Measurements from ENCODE around the gene MDC1.

The MDC1 gene

GRCh38 chr6:30703011-30703410 is 14.1 kb downstream of the MDC1 start:
- Mint-ChIP-seq H3K9me3 (no peaks in the 10 kb centered on the region), H3K36me3 (ENCODE audit: low read depth) (peaks cover 58% of the 10 kb centered on the region), H3K27me3 (no peaks in the 10 kb centered on the region), H3K27ac (no peak overlapping the region), H3K4me1 (ENCODE audit: low read depth) (no peaks in the 10 kb centered on the region), H3K4me3 (no peak overlapping the region)

- Mint-ChIP-seq H3K27ac (no peak overlapping the region), H3K27me3 (no peaks in the 10 kb centered on the region), H3K4me3 (no peak overlapping the region), H3K9me3 (no peaks in the 10 kb centered on the region), H3K4me1 (ENCODE audit: low read depth) (no peaks in the 10 kb centered on the region), H3K36me3 (ENCODE audit: low read depth) (peaks cover 42% of the 10 kb centered on the region)
Measured at GRCh38 chr6:30700340-30700739, 16.7 kb downstream of the MDC1 start.

GRCh38 chr6:30696432-30696831 is 20.6 kb downstream of the MDC1 start:
- no peak overlapping the region for H3K27ac Mint-ChIP-seq
- H3K4me1 Mint-ChIP-seq (ENCODE audit: low read depth), result peaks cover 4% of the 10 kb centered on the region
- H3K27me3 Mint-ChIP-seq, result no peaks in the 10 kb centered on the region
- H3K36me3 Mint-ChIP-seq (ENCODE audit: low read depth), result peaks cover 13% of the 10 kb centered on the region
- no peaks in the 10 kb centered on the region for H3K9me3 Mint-ChIP-seq
- no peak overlapping the region for H3K4me3 Mint-ChIP-seq

DNA sequence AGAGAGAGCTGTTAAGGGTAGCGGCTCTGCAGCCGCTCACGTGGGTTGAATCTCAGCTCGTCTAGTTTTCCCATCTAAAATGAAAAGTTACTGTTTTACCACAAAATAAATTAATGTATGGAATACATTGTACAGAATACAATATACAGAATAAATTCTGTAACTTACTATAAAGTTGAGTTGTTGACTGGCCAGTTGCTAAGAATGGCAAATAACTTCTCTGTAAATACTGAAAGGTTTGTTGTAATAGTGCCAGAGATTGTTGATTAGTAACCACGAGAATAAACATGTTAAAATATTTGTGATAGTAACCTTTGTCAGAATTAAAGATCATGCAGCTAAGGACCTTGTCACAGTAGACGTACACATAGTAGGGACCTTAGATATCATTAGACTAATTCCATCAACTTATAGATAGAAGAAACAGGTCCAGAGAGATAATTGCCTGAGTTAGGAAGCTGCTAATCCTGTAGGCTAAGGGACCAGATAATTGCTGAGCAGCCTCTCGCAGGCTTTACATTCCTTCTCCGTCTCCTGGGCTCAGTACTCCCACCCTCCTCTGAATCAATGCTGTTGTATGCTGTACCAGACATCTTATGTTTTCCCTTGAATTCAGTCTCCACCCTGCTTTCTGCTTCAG is 25.8 kb downstream of the MDC1 start:
- peak overlapping the region; percentile 55 for H3K27ac Mint-ChIP-seq
- no peaks in the 10 kb centered on the region for H3K27me3 Mint-ChIP-seq
- peaks cover 41% of the 10 kb centered on the region for H3K4me1 Mint-ChIP-seq (ENCODE audit: low read depth)
- H3K36me3 Mint-ChIP-seq (ENCODE audit: low read depth), result no peaks in the 10 kb centered on the region
- no peaks in the 10 kb centered on the region for H3K9me3 Mint-ChIP-seq
- peak overlapping the region; percentile 95 for H3K4me3 Mint-ChIP-seq

DNA sequence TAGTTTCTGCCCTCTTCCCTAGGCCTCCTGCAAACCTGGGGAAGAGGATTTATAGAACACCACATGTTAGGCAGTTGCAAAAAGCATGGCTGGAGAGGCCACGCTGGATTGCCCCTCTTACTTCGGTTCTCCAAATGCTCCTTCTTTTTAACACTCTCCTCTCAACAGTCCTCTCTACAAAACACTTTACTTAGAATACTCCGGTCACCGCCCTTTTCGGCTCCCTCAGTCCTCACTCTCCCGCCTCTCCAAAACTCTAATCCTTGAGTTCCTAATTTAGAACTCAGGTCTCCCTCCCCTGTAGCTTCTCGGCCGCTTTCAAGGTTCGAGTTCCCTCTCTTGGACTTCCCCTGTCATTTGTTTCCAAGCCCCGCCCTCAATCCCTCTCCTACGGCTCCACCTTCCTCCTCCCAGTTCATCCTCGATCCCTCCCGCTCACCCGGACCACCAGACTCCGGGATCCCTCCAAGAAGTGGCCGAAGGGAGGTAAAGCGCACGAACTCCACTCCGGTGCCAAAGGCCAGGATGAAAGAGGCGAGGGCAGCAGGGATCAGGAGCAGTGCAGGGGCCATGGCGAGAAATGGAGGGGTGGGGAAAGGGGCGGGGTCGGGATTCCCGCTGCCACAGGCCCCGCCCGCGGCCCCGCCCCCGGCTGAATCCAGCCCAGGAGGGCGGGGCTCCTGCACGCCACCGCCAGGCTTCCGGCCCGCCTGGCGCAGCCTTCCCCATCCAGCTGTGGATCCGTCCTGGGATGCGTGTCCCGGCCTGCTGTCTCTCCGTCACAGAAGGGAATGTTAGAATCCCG is 26.5 kb downstream of the MDC1 start, which contains the start of gene NRM:
TSS of gene NRM (minus strand) at position 582 of the 805 bp plus-strand sequence. CDS start at position 572, 10 bp downstream.
- Mint-ChIP-seq H3K4me1 (ENCODE audit: low read depth) (peaks cover 41% of the 10 kb centered on the region), H3K27me3 (no peaks in the 10 kb centered on the region), H3K4me3 (peak within 1 kb of the TSS; percentile 95), H3K9me3 (no peaks in the 10 kb centered on the region), H3K27ac (peak within 1 kb of the TSS; percentile 88), H3K36me3 (ENCODE audit: low read depth) (peaks cover 2% of the 10 kb centered on the region)

- Mint-ChIP-seq H3K4me3 (peak overlapping the region; percentile 95), H3K4me1 (ENCODE audit: low read depth) (peaks cover 41% of the 10 kb centered on the region), H3K27ac (peak overlapping the region; percentile 88), H3K36me3 (ENCODE audit: low read depth) (peaks cover 8% of the 10 kb centered on the region), H3K27me3 (no peaks in the 10 kb centered on the region), H3K9me3 (no peaks in the 10 kb centered on the region)
Measured at GRCh38 chr6:30689985-30690384, 27.1 kb downstream of the MDC1 start.

GRCh38 chr6:30689022-30689865 is 27.8 kb downstream of the MDC1 start:
- Mint-ChIP-seq H3K9me3 (no peaks in the 10 kb centered on the region), H3K4me3 (peak overlapping the region; percentile 97), H3K27me3 (no peaks in the 10 kb centered on the region), H3K36me3 (ENCODE audit: low read depth) (peaks cover 13% of the 10 kb centered on the region), H3K4me1 (ENCODE audit: low read depth) (peaks cover 41% of the 10 kb centered on the region), H3K27ac (peak overlapping the region; percentile 95)

DNA sequence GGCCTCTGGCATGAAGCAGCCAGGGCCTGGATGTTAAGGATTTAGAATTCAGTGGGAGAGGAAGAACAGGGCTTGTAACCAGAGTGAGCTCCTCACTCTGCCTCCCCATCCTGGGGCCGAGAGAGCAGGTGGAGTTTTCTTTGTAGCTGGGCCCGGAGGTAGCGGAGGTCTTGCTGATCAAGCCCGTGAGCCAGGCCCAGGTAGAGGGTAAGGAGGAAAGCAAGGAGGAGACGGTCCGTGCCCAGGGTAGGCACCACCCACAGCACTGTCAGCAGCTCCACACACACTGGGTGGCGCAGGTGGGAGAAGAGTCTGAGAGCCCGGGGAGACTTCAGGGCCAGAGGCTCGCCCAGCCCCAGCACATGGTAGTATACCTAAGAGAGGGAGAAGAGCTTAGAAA is 28.5 kb downstream of the MDC1 start:
- H3K27me3 Mint-ChIP-seq, result no peaks in the 10 kb centered on the region
- peaks cover 20% of the 10 kb centered on the region for H3K36me3 Mint-ChIP-seq (ENCODE audit: low read depth)
- H3K9me3 Mint-ChIP-seq, result no peaks in the 10 kb centered on the region
- peaks cover 41% of the 10 kb centered on the region for H3K4me1 Mint-ChIP-seq (ENCODE audit: low read depth)
- peak overlapping the region; percentile 97 for H3K4me3 Mint-ChIP-seq
- H3K27ac Mint-ChIP-seq, result peak overlapping the region; percentile 95

GRCh38 chr6:30687659-30688431 is 29.2 kb downstream of the MDC1 start:
- Mint-ChIP-seq H3K36me3 (ENCODE audit: low read depth) (peaks cover 27% of the 10 kb centered on the region), H3K9me3 (no peaks in the 10 kb centered on the region), H3K27ac (peak overlapping the region; percentile 95), H3K27me3 (no peaks in the 10 kb centered on the region), H3K4me1 (ENCODE audit: low read depth) (peaks cover 41% of the 10 kb centered on the region), H3K4me3 (peak overlapping the region; percentile 97)

DNA sequence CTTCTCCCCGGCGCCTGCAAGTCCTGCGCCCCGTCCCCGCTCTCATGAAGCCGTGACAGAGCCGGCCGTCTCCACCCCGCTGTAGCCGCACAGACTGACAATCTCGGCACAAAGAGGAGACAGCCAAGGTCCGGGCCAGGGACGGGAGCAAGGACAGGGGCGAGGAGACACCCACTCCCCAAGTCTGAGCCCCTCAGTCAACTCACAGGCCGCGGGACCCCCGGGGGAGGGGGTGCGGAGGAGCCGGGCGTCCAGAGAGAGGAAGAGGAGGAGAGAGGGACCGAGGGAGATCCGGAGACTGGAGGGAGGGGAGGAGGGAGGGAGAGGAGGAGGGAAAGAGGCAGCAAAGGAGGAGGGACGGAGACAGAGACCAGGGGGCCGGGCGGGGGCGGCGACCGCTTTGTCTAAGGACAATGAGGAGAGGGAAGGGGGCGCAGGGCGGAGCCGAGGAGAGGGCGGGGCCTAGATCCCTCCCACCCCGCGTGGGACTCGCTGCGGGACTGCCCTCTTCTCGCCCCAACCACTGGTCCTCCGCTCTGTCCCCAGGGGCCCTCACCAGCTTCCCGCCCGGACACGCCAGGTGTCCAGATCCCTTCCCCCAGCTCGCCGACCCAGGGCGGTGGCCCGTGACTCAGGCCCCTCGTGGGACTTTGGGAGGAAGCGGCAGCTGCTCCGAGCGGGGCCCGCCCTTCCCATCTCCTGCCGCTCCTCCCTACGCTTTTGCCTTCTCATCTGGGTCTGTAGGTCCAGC is 30.0 kb downstream of the MDC1 start:
- H3K36me3 Mint-ChIP-seq (ENCODE audit: low read depth), result peaks cover 33% of the 10 kb centered on the region
- no peaks in the 10 kb centered on the region for H3K9me3 Mint-ChIP-seq
- peaks cover 42% of the 10 kb centered on the region for H3K4me1 Mint-ChIP-seq (ENCODE audit: low read depth)
- no peaks in the 10 kb centered on the region for H3K27me3 Mint-ChIP-seq
- peak overlapping the region; percentile 95 for H3K27ac Mint-ChIP-seq
- H3K4me3 Mint-ChIP-seq, result peak overlapping the region; percentile 97

DNA sequence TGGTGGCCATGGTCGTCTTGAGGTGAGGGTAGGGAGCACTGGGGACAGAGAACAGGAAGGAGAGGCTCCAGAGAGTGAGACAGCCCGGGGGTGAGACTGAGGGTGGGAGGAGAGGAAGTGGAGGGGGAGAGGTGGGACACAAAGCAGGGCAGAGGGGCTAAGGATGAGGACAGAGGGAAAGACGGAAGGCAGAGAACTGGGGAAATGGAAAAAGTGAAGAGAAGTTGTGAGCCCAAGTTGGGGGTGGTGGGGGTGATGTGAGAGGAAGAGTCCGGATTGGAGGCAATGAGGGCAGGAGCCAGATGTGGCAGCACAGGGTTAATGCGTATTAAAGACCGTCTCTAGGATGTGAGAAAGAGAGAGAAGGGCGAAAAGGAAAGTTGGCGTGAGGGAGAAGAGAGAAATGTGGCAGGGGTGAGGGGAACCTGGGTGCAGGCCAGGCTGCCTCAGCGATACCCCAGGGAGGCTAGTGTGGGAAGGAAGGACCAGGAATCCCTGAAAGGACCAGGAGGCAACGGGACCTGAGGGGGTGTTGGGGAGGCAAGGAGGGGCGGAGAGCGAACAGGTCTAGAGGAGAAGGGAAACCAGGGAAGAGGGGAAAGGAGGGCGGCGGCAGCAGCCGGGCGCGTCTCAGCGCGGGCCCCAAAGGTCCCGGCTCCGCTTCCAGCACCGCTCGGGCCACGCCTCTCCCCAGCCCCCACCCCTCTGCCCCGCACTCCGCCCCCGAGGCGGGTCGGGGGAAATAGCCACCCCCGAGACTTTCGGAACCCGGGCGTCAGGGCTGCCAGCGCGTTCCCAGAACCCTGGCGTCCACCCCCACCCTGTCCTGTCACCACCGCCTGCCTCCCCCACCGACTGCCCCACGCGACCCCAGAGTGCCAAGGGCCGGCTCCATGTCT is 30.8 kb downstream of the MDC1 start, which contains the start of gene PPP1R18:
TSS of gene PPP1R18 (minus strand) at position 637 of the 899 bp plus-strand sequence. CDS start at position 10, 627 bp downstream.
- peaks cover 41% of the 10 kb centered on the region for H3K36me3 Mint-ChIP-seq (ENCODE audit: low read depth)
- no peaks in the 10 kb centered on the region for H3K9me3 Mint-ChIP-seq
- peaks cover 43% of the 10 kb centered on the region for H3K4me1 Mint-ChIP-seq (ENCODE audit: low read depth)
- peak within 1 kb of the TSS; percentile 97 for H3K4me3 Mint-ChIP-seq
- peak within 1 kb of the TSS; percentile 95 for H3K27ac Mint-ChIP-seq
- H3K27me3 Mint-ChIP-seq, result no peaks in the 10 kb centered on the region

DNA sequence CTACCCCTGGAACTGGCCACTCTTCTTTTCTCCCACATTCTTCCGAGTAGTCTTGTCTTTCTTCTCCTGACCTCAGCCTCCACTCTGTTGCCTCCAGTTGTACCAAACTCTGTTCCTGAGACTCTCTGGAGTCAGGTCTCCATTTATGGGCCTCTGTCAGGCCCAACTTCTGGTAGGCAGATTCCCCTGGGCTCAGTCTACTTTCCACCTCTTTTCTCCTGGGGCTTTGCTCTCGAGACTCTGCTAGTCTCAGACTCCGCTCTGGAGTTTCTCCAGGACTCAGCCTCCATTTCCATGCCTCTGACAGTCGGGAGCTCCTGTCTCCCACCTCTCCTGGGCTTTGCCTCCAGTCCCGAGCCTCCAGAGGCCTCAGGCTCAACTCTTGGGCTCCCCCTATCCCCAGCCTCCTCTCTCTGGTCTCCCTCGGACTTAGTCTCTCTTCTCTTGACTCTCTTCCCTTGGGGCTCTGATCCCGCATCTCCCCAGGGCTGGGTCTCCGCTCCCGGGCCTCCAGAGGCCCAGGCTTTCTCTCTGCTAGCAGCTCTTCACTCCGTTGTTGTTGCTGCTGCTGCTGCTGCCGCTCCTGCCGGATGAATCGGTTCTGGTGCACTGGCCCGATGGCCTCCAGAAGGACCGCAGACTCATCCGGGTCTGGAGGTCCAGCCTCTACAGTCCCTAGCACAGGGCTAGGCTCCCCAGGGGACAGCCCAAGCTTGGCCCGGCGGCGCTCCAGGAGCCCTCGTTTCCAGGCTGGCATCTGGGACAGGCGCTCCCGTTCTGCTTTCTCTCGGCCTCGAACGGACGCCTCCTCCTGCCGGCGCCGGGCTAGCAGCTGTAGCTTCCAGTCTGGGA is 31.7 kb downstream of the MDC1 start:
- H3K4me1 Mint-ChIP-seq (ENCODE audit: low read depth), result peaks cover 44% of the 10 kb centered on the region
- H3K36me3 Mint-ChIP-seq (ENCODE audit: low read depth), result peaks cover 48% of the 10 kb centered on the region
- no peaks in the 10 kb centered on the region for H3K27me3 Mint-ChIP-seq
- H3K27ac Mint-ChIP-seq, result peak overlapping the region; percentile 95
- H3K9me3 Mint-ChIP-seq, result no peaks in the 10 kb centered on the region
- peak overlapping the region; percentile 97 for H3K4me3 Mint-ChIP-seq

Data from stimulated activated naive CD8-positive, alpha-beta T cell treated with anti-CD3 and anti-CD28 coated beads, Interleukin-15, Interleukin-2, amounts not matched to agents 100 ng/mL and 50 ng/mL, for 24 hours (primary cell).